Immature natural killer cell (primary cell): ENCODE results near the gene RUBCNL. TPM values are rescaled to one million over a fixed set of nuclear protein-coding genes. Genes with fewer than 3 reads are reported as not detected.
"Not testable (repeated sequence)": the region's sequence is repeated elsewhere in the genome, so short reads cannot be mapped to it uniquely, and the experiment has no call there.

Source experiments
- DNase-seq, 3 donors: peaks; one replicate each; pipeline ENCODE4 v3.0.0; 2022; ENCODE audit warnings: mixed read lengths in 1 of 3
- H3K27ac Mint-ChIP-seq, 6 donors: one replicate each; pipeline ENCODE4 v1.8.0; 2020; ENCODE audit warnings: mixed read lengths in 6 of 6, mild to moderate bottlenecking in 5 of 6, inconsistent platforms in 4 of 6, moderate library complexity in 3 of 6
- H3K27me3 Mint-ChIP-seq, 3 donors: one replicate each; pipeline ENCODE4 v1.8.0; 2020 to 2021; ENCODE audit warnings: low read depth in 3 of 3, mild to moderate bottlenecking in 3 of 3, mixed read lengths in 3 of 3, moderate library complexity in 3 of 3, inconsistent platforms in 1 of 3
- H3K36me3 Mint-ChIP-seq, 3 donors: one replicate each; pipeline ENCODE4 v1.8.0; 2020; ENCODE audit warnings: mixed read lengths in 3 of 3, inconsistent platforms in 2 of 3, mild to moderate bottlenecking in 2 of 3
- H3K4me1 Mint-ChIP-seq, 2 donors: one replicate each; pipeline ENCODE4 v1.8.0; 2020; ENCODE audit warnings: inconsistent platforms in 2 of 2, mild to moderate bottlenecking in 2 of 2, mixed read lengths in 2 of 2, moderate library complexity in 1 of 2
- H3K4me3 Mint-ChIP-seq, 5 donors: one replicate each; pipeline ENCODE4 v1.8.0; 2020; ENCODE audit warnings: mild to moderate bottlenecking in 5 of 5, mixed read lengths in 5 of 5, inconsistent platforms in 3 of 5, moderate library complexity in 3 of 5
- H3K9me3 Mint-ChIP-seq, 6 donors: one replicate each; pipeline ENCODE4 v1.8.0; 2020; ENCODE audit warnings: mild to moderate bottlenecking in 6 of 6, mixed read lengths in 6 of 6, inconsistent platforms in 4 of 6, moderate library complexity in 3 of 6
- polyA plus RNA-seq, 3 donors: library from polyadenylated mRNA; unstranded; fragments of 300-500 nt; fragmentation: Illumina TruSeq; gene quantifications; one replicate each; pipeline ENCODE4 v1.2.3, GENCODE V29; 2021

Gene RUBCNL
- polyA plus RNA-seq = under 1 TPM in 1 of 3 donors, not detected in 2; 0.57 TPM

- no peaks in the 10 kb centered on the region for H3K9me3 Mint-ChIP-seq
- no peak for DNase-seq
- no peaks in the 10 kb centered on the region for H3K36me3 Mint-ChIP-seq
- H3K4me1 Mint-ChIP-seq = peaks cover 13 to 17% of the 10 kb centered on the region in 2 donors
- peaks cover 11 to 26% (median 11%) of the 10 kb centered on the region in 3 donors for H3K27me3 Mint-ChIP-seq
- H3K4me3 Mint-ChIP-seq = peak within 1 kb of the TSS; percentile 33 to 73 (median 70)
- H3K27ac Mint-ChIP-seq = no peak within 1 kb of the TSS
Measured at GRCh38 chr13:46387064-46387851, at the start of gene RUBCNL. RUBCNL (minus strand) TSS chr13:46387252; CDS start chr13:46372475, 14,777 bp downstream.

- H3K36me3 Mint-ChIP-seq, H3K4me1 Mint-ChIP-seq, H3K4me3 Mint-ChIP-seq, H3K9me3 Mint-ChIP-seq, H3K27ac Mint-ChIP-seq, H3K27me3 Mint-ChIP-seq, DNase-seq: not testable (repeated sequence)
Measured at GRCh38 chr13:46429558-46429957, 42.5 kb upstream of the RUBCNL start.

GRCh38 chr13:46405457-46405856 lies 18.4 kb upstream of the RUBCNL start:
- peak overlapping the region in 1 of 6 donors; percentile 71 for H3K27ac Mint-ChIP-seq
- H3K4me3 Mint-ChIP-seq = no peak overlapping the region
- no peak for DNase-seq
- no peaks in the 10 kb centered on the region for H3K36me3 Mint-ChIP-seq
- peaks cover 0 to 5% (median 3%) of the 10 kb centered on the region in 3 donors for H3K27me3 Mint-ChIP-seq
- no peaks in the 10 kb centered on the region for H3K9me3 Mint-ChIP-seq
- peaks cover 24 to 28% of the 10 kb centered on the region in 2 donors for H3K4me1 Mint-ChIP-seq

- no peaks in the 10 kb centered on the region for H3K9me3 Mint-ChIP-seq
- peaks cover 24 to 28% of the 10 kb centered on the region in 2 donors for H3K4me1 Mint-ChIP-seq
- peaks cover 0 to 4% (median 3%) of the 10 kb centered on the region in 3 donors for H3K27me3 Mint-ChIP-seq
- H3K27ac Mint-ChIP-seq = peak overlapping the region in 5 of 6 donors; percentile 11 to 79 (median 60)
- no peak for DNase-seq
- peak overlapping the region; percentile 13 to 50 (median 18) for H3K4me3 Mint-ChIP-seq
- no peaks in the 10 kb centered on the region for H3K36me3 Mint-ChIP-seq
Measured at GRCh38 chr13:46404733-46405100, 17.7 kb upstream of the RUBCNL start.

GRCh38 chr13:46403851-46404732 lies 17.0 kb upstream of the RUBCNL start:
- H3K9me3 Mint-ChIP-seq = no peaks in the 10 kb centered on the region
- H3K27me3 Mint-ChIP-seq = peaks cover 0 to 4% (median 3%) of the 10 kb centered on the region in 3 donors
- H3K4me3 Mint-ChIP-seq = peak overlapping the region; percentile 13 to 50 (median 18)
- peak; percentile 57 to 64 (median 60) for DNase-seq
- peaks cover 24 to 28% of the 10 kb centered on the region in 2 donors for H3K4me1 Mint-ChIP-seq
- peak overlapping the region; percentile 11 to 79 (median 56) for H3K27ac Mint-ChIP-seq
- H3K36me3 Mint-ChIP-seq = no peaks in the 10 kb centered on the region

GRCh38 chr13:46402178-46402577 lies 15.1 kb upstream of the RUBCNL start:
- no peak overlapping the region for H3K4me3 Mint-ChIP-seq
- no peaks in the 10 kb centered on the region for H3K9me3 Mint-ChIP-seq
- H3K36me3 Mint-ChIP-seq = no peaks in the 10 kb centered on the region
- DNase-seq = no peak
- peak overlapping the region in 2 of 6 donors; percentile 77 to 79 for H3K27ac Mint-ChIP-seq
- peaks cover 2 to 4% (median 4%) of the 10 kb centered on the region in 3 donors for H3K27me3 Mint-ChIP-seq
- H3K4me1 Mint-ChIP-seq = peaks cover 24 to 28% of the 10 kb centered on the region in 2 donors

GRCh38 chr13:46401432-46401831 lies 14.4 kb upstream of the RUBCNL start:
- no peaks in the 10 kb centered on the region for H3K36me3 Mint-ChIP-seq
- peaks cover 24 to 28% of the 10 kb centered on the region in 2 donors for H3K4me1 Mint-ChIP-seq
- peaks cover 2 to 5% (median 5%) of the 10 kb centered on the region in 3 donors for H3K27me3 Mint-ChIP-seq
- DNase-seq = no peak
- peak overlapping the region in 1 of 6 donors; percentile 79 for H3K27ac Mint-ChIP-seq
- H3K4me3 Mint-ChIP-seq = no peak overlapping the region
- no peaks in the 10 kb centered on the region for H3K9me3 Mint-ChIP-seq

- no peak overlapping the region for H3K4me3 Mint-ChIP-seq
Measured at GRCh38 chr13:46396341-46396740, 9.3 kb upstream of the RUBCNL start.

GRCh38 chr13:46392967-46393366 lies 5.9 kb upstream of the RUBCNL start:
- Mint-ChIP-seq H3K36me3 (no peaks in the 10 kb centered on the region), H3K4me3 (no peak overlapping the region), H3K9me3 (no peaks in the 10 kb centered on the region), H3K27me3 (peaks cover 1 to 14% (median 13%) of the 10 kb centered on the region in 3 donors), H3K27ac (no peak overlapping the region), H3K4me1 (peaks cover 7% of the 10 kb centered on the region in 2 donors)
- no peak for DNase-seq

More at GRCh38 chr13:46396341-46396740, 9.3 kb upstream of the RUBCNL start:
- DNase-seq = no peak
- H3K27me3 Mint-ChIP-seq = peaks cover 2 to 8% (median 5%) of the 10 kb centered on the region in 3 donors
- no peaks in the 10 kb centered on the region for H3K4me1 Mint-ChIP-seq
- H3K9me3 Mint-ChIP-seq = no peaks in the 10 kb centered on the region
- no peak overlapping the region for H3K27ac Mint-ChIP-seq
- no peaks in the 10 kb centered on the region for H3K36me3 Mint-ChIP-seq

GRCh38 chr13:46389457-46390451 lies 2.7 kb upstream of the RUBCNL start:
- peaks cover 13 to 17% of the 10 kb centered on the region in 2 donors for H3K4me1 Mint-ChIP-seq
- H3K4me3 Mint-ChIP-seq = no peak overlapping the region
- H3K36me3 Mint-ChIP-seq = no peaks in the 10 kb centered on the region
- peaks cover 11 to 22% (median 11%) of the 10 kb centered on the region in 3 donors for H3K27me3 Mint-ChIP-seq
- peak in 1 of 3 donors; percentile 2 for DNase-seq
- no peaks in the 10 kb centered on the region for H3K9me3 Mint-ChIP-seq
- H3K27ac Mint-ChIP-seq = no peak overlapping the region

GRCh38 chr13:46388846-46389245 lies 1.8 kb upstream of the RUBCNL start:
- peaks cover 11 to 22% (median 11%) of the 10 kb centered on the region in 3 donors for H3K27me3 Mint-ChIP-seq
- peaks cover 13 to 17% of the 10 kb centered on the region in 2 donors for H3K4me1 Mint-ChIP-seq
- no peak for DNase-seq
- no peak overlapping the region for H3K4me3 Mint-ChIP-seq
- no peaks in the 10 kb centered on the region for H3K9me3 Mint-ChIP-seq
- no peak overlapping the region for H3K27ac Mint-ChIP-seq
- H3K36me3 Mint-ChIP-seq = no peaks in the 10 kb centered on the region

GRCh38 chr13:46388308-46388707 lies 1.3 kb upstream of the RUBCNL start:
- no peak for DNase-seq
- H3K9me3 Mint-ChIP-seq = no peaks in the 10 kb centered on the region
- peaks cover 13 to 17% of the 10 kb centered on the region in 2 donors for H3K4me1 Mint-ChIP-seq
- H3K27me3 Mint-ChIP-seq = peaks cover 11 to 22% (median 11%) of the 10 kb centered on the region in 3 donors
- H3K27ac Mint-ChIP-seq = no peak overlapping the region
- H3K4me3 Mint-ChIP-seq = no peak overlapping the region
- H3K36me3 Mint-ChIP-seq = no peaks in the 10 kb centered on the region
